ENCODE measurements around the gene TNFSF4.

GRCh38 chr1:173134800-173135199 is 72.3 kb downstream of the TNFSF4 start:
- TF ChIP-seq CTCF (IDR thresholded peaks at IDR 0.05; ENCODE audit: low read depth, low read length) (no peak), EZH2phosphoT487 (IDR thresholded peaks at IDR 0.05; ENCODE audit: low read depth) (no peak)

All from OCI-LY3 (cell line).